ELF-1 (cell line): ENCODE results near the gene NOP53.
"Not testable (repeated sequence)": the region's sequence is repeated elsewhere in the genome, so short reads cannot be mapped to it uniquely, and the experiment has no call there.

Experiments used
- DNase-seq: peaks from one replicate; pipeline ENCODE4 v3.0.0-alpha.2; 2016; ENCODE audit warnings: low read depth, low spot score

The NOP53 gene

GRCh38 chr19:47754206-47755064, 9.1 kb downstream of the NOP53 start:
- no peak for DNase-seq

GRCh38 chr19:47755065-47755761, 9.9 kb downstream of the NOP53 start:
- no peak for DNase-seq

- no peak for DNase-seq
Observed at GRCh38 chr19:47755762-47756626, 10.6 kb downstream of the NOP53 start.

- DNase-seq: no peak
Observed at GRCh38 chr19:47756627-47756929, 11.2 kb downstream of the NOP53 start.

GRCh38 chr19:47756953-47757608, 11.7 kb downstream of the NOP53 start:
- no peak for DNase-seq

- DNase-seq: no peak
Observed at GRCh38 chr19:47757617-47758442, 12.5 kb downstream of the NOP53 start.

- no peak for DNase-seq
Observed at GRCh38 chr19:47758443-47758804, 13.1 kb downstream of the NOP53 start.

- DNase-seq: no peak
Observed at GRCh38 chr19:47760632-47760999, 15.3 kb downstream of the NOP53 start.

GRCh38 chr19:47761566-47761965, 16.2 kb downstream of the NOP53 start:
- no peak for DNase-seq

- no peak for DNase-seq
Observed at GRCh38 chr19:47762151-47762550, 16.8 kb downstream of the NOP53 start.

- no peak for DNase-seq
Observed at GRCh38 chr19:47762615-47763308, 17.4 kb downstream of the NOP53 start.

- DNase-seq: not testable (repeated sequence)
Observed at GRCh38 chr19:47764705-47765104, 19.4 kb downstream of the NOP53 start.

GRCh38 chr19:47765523-47766358, 20.4 kb downstream of the NOP53 start:
- DNase-seq: peak; percentile 79

- no peak for DNase-seq
Observed at GRCh38 chr19:47766359-47766620, 20.9 kb downstream of the NOP53 start.

- no peak for DNase-seq
Observed at GRCh38 chr19:47766670-47767069, 21.3 kb downstream of the NOP53 start.

GRCh38 chr19:47767349-47767748, 22.0 kb downstream of the NOP53 start:
- no peak for DNase-seq

- no peak for DNase-seq
Observed at GRCh38 chr19:47768604-47769003, 23.3 kb downstream of the NOP53 start.

- DNase-seq: no peak
Observed at GRCh38 chr19:47769534-47769933, 24.2 kb downstream of the NOP53 start.

- DNase-seq: not testable (repeated sequence)
Observed at GRCh38 chr19:47771291-47771690, 25.9 kb downstream of the NOP53 start.

GRCh38 chr19:47776568-47776967, 31.2 kb downstream of the NOP53 start:
- no peak for DNase-seq
